ENCODE measurements around the gene SPR. TPM values are rescaled to one million over a fixed set of nuclear protein-coding genes. Genes with fewer than 3 reads are reported as not detected.
A peak's percentile ranks its signal among the peaks of the same experiment; 100 is the strongest.

Gene SPR
- total and polyA plus RNA-seq, 2 of the 13 experiments (the other 11 are each of a cell fraction or from before 2014, with no cell fraction given), result 34.0 to 96.0 TPM

- TF ChIP-seq ZNF34 (CRISPR knock-in tag; IDR thresholded peaks at IDR 0.05; ENCODE audit: borderline replicate concordance), result 0 out of 2 replicates have a peak, but pooled peaks have one; percentile 31
- no peak for TF ChIP-seq ZNF468 (CRISPR knock-in tag; IDR thresholded peaks at IDR 0.05)
- no peak for TF ChIP-seq SRSF9 (IDR thresholded peaks at IDR 0.05; ENCODE audit: borderline replicate concordance, insufficient read depth, low read depth, low read length, poor library complexity, severe bottlenecking)
- no peak for TF ChIP-seq U2AF1 (optimal IDR thresholded peaks at IDR 0.05; ENCODE audit: low read depth, low read length)
Measured at GRCh38 chr2:72862239-72862988, 24.8 kb upstream of the SPR start (continued).

DNA sequence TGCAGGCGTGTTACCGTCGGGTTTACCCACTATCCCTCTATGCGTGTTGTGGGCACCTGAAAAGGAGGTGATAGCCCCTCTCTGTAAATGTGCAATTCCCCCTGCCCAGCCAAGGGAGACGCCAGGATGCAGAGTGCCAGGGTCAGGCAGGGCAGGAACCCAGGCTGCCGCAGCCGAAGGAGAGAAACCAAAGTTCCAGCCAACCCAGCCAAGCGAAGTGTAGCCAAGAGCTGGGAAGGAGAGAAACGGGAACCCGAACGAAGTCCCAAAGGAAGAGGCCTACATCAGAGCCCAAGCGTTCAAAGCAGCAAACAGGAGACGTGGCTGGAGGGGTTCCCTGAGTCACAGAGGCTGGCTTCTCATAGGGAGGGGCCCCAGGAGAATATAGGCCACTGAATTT, 24.2 kb upstream of the SPR start:
- ATAC-seq (peak; percentile 31), FAIRE-seq (no peak), DNase-seq (ENCODE audit: low spot score) (no peak)
- BruUV-seq (replicated peaks), result no TSS peak
- TF ChIP-seq PPARG (CRISPR knock-in tag; conservative IDR thresholded peaks at IDR 0.05) (no peak), NR3C1 (CRISPR knock-in tag; IDR thresholded peaks at IDR 0.05) (no peak), EED (CRISPR knock-in tag; IDR thresholded peaks at IDR 0.05) (0 out of 2 replicates have a peak, but pooled peaks have one; percentile 8)
- TF ChIP-seq, protein P1, sequence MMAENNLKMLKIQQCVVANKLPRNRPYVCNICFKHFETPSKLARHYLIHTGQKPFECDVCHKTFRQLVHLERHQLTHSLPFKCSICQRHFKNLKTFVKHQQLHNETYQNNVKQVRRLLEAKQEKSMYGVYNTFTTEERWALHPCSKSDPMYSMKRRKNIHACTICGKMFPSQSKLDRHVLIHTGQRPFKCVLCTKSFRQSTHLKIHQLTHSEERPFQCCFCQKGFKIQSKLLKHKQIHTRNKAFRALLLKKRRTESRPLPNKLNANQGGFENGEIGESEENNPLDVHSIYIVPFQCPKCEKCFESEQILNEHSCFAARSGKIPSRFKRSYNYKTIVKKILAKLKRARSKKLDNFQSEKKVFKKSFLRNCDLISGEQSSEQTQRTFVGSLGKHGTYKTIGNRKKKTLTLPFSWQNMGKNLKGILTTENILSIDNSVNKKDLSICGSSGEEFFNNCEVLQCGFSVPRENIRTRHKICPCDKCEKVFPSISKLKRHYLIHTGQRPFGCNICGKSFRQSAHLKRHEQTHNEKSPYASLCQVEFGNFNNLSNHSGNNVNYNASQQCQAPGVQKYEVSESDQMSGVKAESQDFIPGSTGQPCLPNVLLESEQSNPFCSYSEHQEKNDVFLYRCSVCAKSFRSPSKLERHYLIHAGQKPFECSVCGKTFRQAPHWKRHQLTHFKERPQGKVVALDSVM (CRISPR knock-in tag; IDR thresholded peaks at IDR 0.05), result 0 out of 2 replicates have a peak, but pooled peaks have one; percentile 4
- CTCF ChIA-PET (ENCODE audit: low intra/inter-chr PET ratio, low total read pairs), result interaction anchor here (0.7 to 7.4 kb wide), 4 partner anchors 25 to 92 kb away, joined by 3 to 121 read pairs (median 12); partner anchors contain the start of gene SPR
- H4K20me1 ChIP-seq (ENCODE audit: insufficient read depth, low read length), result no peaks in the 10 kb centered on the region
- H3K4me3 ChIP-seq (replicated peaks in 1 of 3; ENCODE audit: insufficient read depth in 1 of 3, low read depth in 2 of 3, low read length in 3 of 3), result peak overlapping the region in 2 of 3 experiments; percentile 31 to 60; a peak in 4 of 6 replicates
- no peaks in the 10 kb centered on the region for H3K79me2 ChIP-seq (ENCODE audit: insufficient read depth, low read length)
- H3K27ac ChIP-seq (ENCODE audit: extremely low read length, insufficient read depth, low read length), result no peak overlapping the region
- POLR2A ChIA-PET, result interaction anchor here (0.6 to 1.2 kb wide), 3 partner anchors 24 to 85 kb away, joined by 3 to 4 read pairs (median 3); partner anchors contain the start of gene SPR
- H3K9ac ChIP-seq (ENCODE audit: insufficient read depth, low read depth, low read length), result no peak overlapping the region
- intact Hi-C loops (cut with micrococcal nuclease; ENCODE audit: unreplicated experiment), result no loop called here
- H2AFZ ChIP-seq (ENCODE audit: low read length), result no peak overlapping the region
- H3K27me3 ChIP-seq (ENCODE audit: control insufficient read depth in 1 of 2, insufficient read depth in 2 of 2, low read length in 2 of 2), result peaks cover 0 to 28% of the 10 kb centered on the region in 2 experiments; a peak in 2 of 5 replicates
- no peaks in the 10 kb centered on the region for H3K9me3 ChIP-seq (ENCODE audit: low read length)
- in situ Hi-C loops (cut with HindIII; ENCODE audit: extremely low pct_ligation_motif_present, low pct_unique_long_range_greater_than_20kb), result loop anchor here (5.0 to 25.0 kb wide), 2 partner anchors 91 to 1326 kb away; no protein-coding TSS in a partner anchor
- H3K4me1 ChIP-seq (ENCODE audit: insufficient read depth, low read length), result peaks cover 12% of the 10 kb centered on the region
- WGBS (ENCODE audit: low lambda C conversion rate), result 34% methylated on average over 13 of the region's 13 CpGs
- no peaks in the 10 kb centered on the region for H3K36me3 ChIP-seq (replicated peaks in 1 of 2; ENCODE audit: control insufficient read depth in 1 of 2, insufficient read depth in 2 of 2, low read length in 2 of 2)
- peak overlapping the region; percentile 89 for H3K4me2 ChIP-seq (ENCODE audit: low read depth, low read length)
